Uterus (tissue), 2 donors: ENCODE measurements around the gene STIM1.

ENCODE experiments used
- CTCF ChIP-seq, 4 experiments: fragments of 200-600 bp in 2 of 4; fragments of 450-650 bp in 2 of 4; sonication (generic) in 2 of 4; IDR thresholded peaks; one replicate each; pipeline ENCODE4 v1.5.1; 2016 to 2019; ENCODE audit warnings: antibody characterized with exemption in 4 of 4, mild to moderate bottlenecking in 2 of 4, moderate library complexity in 1 of 4
- POLR2A ChIP-seq, 2 donors: fragments of 450-650 bp; IDR thresholded peaks; one replicate each; pipeline ENCODE4 v1.6.1; 2016; ENCODE audit warnings: antibody characterized with exemption in 2 of 2, mild to moderate bottlenecking in 1 of 2, moderate library complexity in 1 of 2

GRCh38 chr11:4006946-4007680 lies 151.6 kb downstream of the STIM1 start:
- TF ChIP-seq CTCF (IDR thresholded peaks at IDR 0.05) (no peak), POLR2A (IDR thresholded peaks at IDR 0.05) (no peak)
